GM12865 (cell line): Measurements from ENCODE around the gene MIGA2.

Source experiments
- DNase-seq: peaks from one replicate; pipeline ENCODE4 v3.0.0; 2010; ENCODE audit warnings: low read depth
- H3K4me3 ChIP-seq: 2 replicates; pipeline ENCODE4 v1.5.1; 2011; ENCODE audit warnings: mild to moderate bottlenecking, low read depth, low read length, control low read depth
- CTCF ChIP-seq: IDR thresholded peaks from 2 replicates; pipeline ENCODE4 v1.5.1; 2011; ENCODE audit warnings: low read length, control low read depth, low read depth, inconsistent platforms; ENCODE audit not compliant: insufficient read depth; ENCODE audit errors: missing control alignments

The MIGA2 gene

GRCh38 chr9:129098328-129098727 is 61.9 kb downstream of the MIGA2 start:
- no peak for TF ChIP-seq CTCF
- no peak overlapping the region for H3K4me3 ChIP-seq
- no peak for DNase-seq

- DNase-seq, result no peak
- no peak overlapping the region for H3K4me3 ChIP-seq
- no peak for TF ChIP-seq CTCF
These were observed 64.2 kb downstream of the MIGA2 start for GRCh38 chr9:129100383-129101169.

GRCh38 chr9:129101279-129101678 is 64.9 kb downstream of the MIGA2 start:
- no peak for TF ChIP-seq CTCF
- no peak for DNase-seq

GRCh38 chr9:129102095-129102525 is 65.7 kb downstream of the MIGA2 start:
- no peak for DNase-seq
- H3K4me3 ChIP-seq, result no peak overlapping the region
- no peak for TF ChIP-seq CTCF

More at GRCh38 chr9:129101279-129101678, 64.9 kb downstream of the MIGA2 start:
- no peak overlapping the region for H3K4me3 ChIP-seq

- peak; percentile 65 for TF ChIP-seq CTCF
- DNase-seq, result peak; percentile 57
- H3K4me3 ChIP-seq, result no peak overlapping the region
These were observed 66.6 kb downstream of the MIGA2 start for GRCh38 chr9:129102791-129103594.

- TF ChIP-seq CTCF, result no peak
- DNase-seq, result no peak
- no peak overlapping the region for H3K4me3 ChIP-seq
These were observed 67.2 kb downstream of the MIGA2 start for GRCh38 chr9:129103595-129103965.
